ENCODE data around the gene BCL2L12.

Gene BCL2L12

GRCh38 chr19:49640113-49640898, 25.4 kb upstream of the BCL2L12 start, which contains the start of gene RRAS (continued):
- TF ChIP-seq YY1 (tag by site-specific recombination; IDR thresholded peaks at IDR 0.05) (no peak), ZNF280D (tag by site-specific recombination; IDR thresholded peaks at IDR 0.05) (no peak), ZFP69B (tag by site-specific recombination; IDR thresholded peaks at IDR 0.05) (peak; percentile 98), ZNF792 (tag by site-specific recombination; IDR thresholded peaks at IDR 0.05) (no peak), ZNF248 (tag by site-specific recombination; IDR thresholded peaks at IDR 0.05) (no peak), ZNF510 (tag by site-specific recombination; IDR thresholded peaks at IDR 0.05; ENCODE audit: insufficient replicate concordance) (no peak), PRDM1 (tag by site-specific recombination; IDR thresholded peaks at IDR 0.05) (peak; percentile 57; the same call in 1 of the 2 replicates), KLF7 (tag by site-specific recombination; IDR thresholded peaks at IDR 0.05; ENCODE audit: borderline replicate concordance) (peak; percentile 76; the same call in 1 of the 2 replicates), KLF10 (tag by site-specific recombination; IDR thresholded peaks at IDR 0.05) (peak; percentile 80), ZNF596 (tag by site-specific recombination; IDR thresholded peaks at IDR 0.05) (no peak), SP2 (tag by site-specific recombination; IDR thresholded peaks at IDR 0.05) (peak; percentile 81), ZBTB7A (tag by site-specific recombination; IDR thresholded peaks at IDR 0.05; ENCODE audit: low read depth) (peak; percentile 76; the same call in 1 of the 2 replicates), TCF7L2 (IDR thresholded peaks at IDR 0.05; ENCODE audit: borderline replicate concordance, low read depth, low read length) (no peak), ZBTB26 (tag by site-specific recombination; optimal IDR thresholded peaks at IDR 0.05) (peak; percentile 52), SCRT2 (tag by site-specific recombination; IDR thresholded peaks at IDR 0.05) (peak; percentile 90), ZNF624 (tag by site-specific recombination; IDR thresholded peaks at IDR 0.05) (no peak), SETDB1 (IDR thresholded peaks at IDR 0.05; ENCODE audit: insufficient read length, low read length) (no peak), ZNF426 (tag by site-specific recombination; IDR thresholded peaks at IDR 0.05) (no peak), ZNF23 (tag by site-specific recombination; IDR thresholded peaks at IDR 0.05; ENCODE audit: borderline replicate concordance) (no peak), ZNF169 (tag by site-specific recombination; IDR thresholded peaks at IDR 0.05) (no peak), OSR2 (tag by site-specific recombination; IDR thresholded peaks at IDR 0.05) (peak; percentile 83), SP7 (tag by site-specific recombination; IDR thresholded peaks at IDR 0.05) (peak; percentile 90), ZEB2 (tag by site-specific recombination; IDR thresholded peaks at IDR 0.05) (peak; percentile 99), SALL2 (tag by site-specific recombination; IDR thresholded peaks at IDR 0.05; ENCODE audit: borderline replicate concordance) (no peak), ZNF324 (tag by site-specific recombination; IDR thresholded peaks at IDR 0.05) (peak; percentile 97), ZNF350 (tag by site-specific recombination; IDR thresholded peaks at IDR 0.05) (no peak), ZBTB8A (tag by site-specific recombination; IDR thresholded peaks at IDR 0.05) (peak; percentile 61), ZNF514 (tag by site-specific recombination; IDR thresholded peaks at IDR 0.05) (no peak), MYNN (tag by site-specific recombination; IDR thresholded peaks at IDR 0.05; ENCODE audit: borderline replicate concordance) (no peak), REST (tag by site-specific recombination; IDR thresholded peaks at IDR 0.05) (peak; percentile 16; the same call in 1 of the 2 replicates), ZNF692 (tag by site-specific recombination; IDR thresholded peaks at IDR 0.05) (peak; percentile 98)
